HL-60 (cell line): ENCODE measurements around the gene ETF1.

Experiments used
- DNase-seq, 2 experiments: peaks; one replicate each; pipeline ENCODE4 v3.0.0-alpha.2; 2010 to 2020; ENCODE audit warnings: low read depth in 1 of 2, low spot score in 1 of 2
- H3K27ac ChIP-seq: fragments of 250-450 bp; sonication (Bioruptor Pico); replicated peaks from 2 replicates; pipeline ENCODE4 v1.5.1; 2020; ENCODE audit warnings: mild to moderate bottlenecking, moderate library complexity
- H3K27me3 ChIP-seq: fragments of 250-450 bp; sonication (Bioruptor Pico); 2 replicates; pipeline ENCODE4 v1.5.1; 2021; ENCODE audit warnings: mild to moderate bottlenecking, moderate library complexity; ENCODE audit not compliant: insufficient read depth, poor library complexity, severe bottlenecking
- H3K4me3 ChIP-seq: replicated peaks from 2 replicates; pipeline ENCODE4 v1.5.1; 2011; ENCODE audit warnings: mild to moderate bottlenecking, control low read depth, low read length; ENCODE audit not compliant: insufficient read depth
- CTCF ChIP-seq: IDR thresholded peaks from one replicate; pipeline ENCODE4 v1.5.1; 2011; ENCODE audit warnings: low read length, control low read depth, inconsistent platforms; ENCODE audit not compliant: insufficient read depth
- GABPA ChIP-seq: IDR thresholded peaks from 2 replicates; pipeline ENCODE4 v1.6.1; 2012; ENCODE audit warnings: low read depth
- POLR2AphosphoS5 ChIP-seq: IDR thresholded peaks from 2 replicates; pipeline ENCODE4 v1.6.1; 2012; ENCODE audit warnings: low read depth
- REST ChIP-seq: IDR thresholded peaks from 2 replicates; pipeline ENCODE4 v1.6.1; 2012; ENCODE audit warnings: low read depth; ENCODE audit not compliant: insufficient replicate concordance
- SPI1 ChIP-seq: IDR thresholded peaks from 2 replicates; pipeline ENCODE4 v1.6.1; 2012; ENCODE audit warnings: low read depth, mild to moderate bottlenecking, borderline replicate concordance

The ETF1 gene

GRCh38 chr5:138502521-138502920 lies 40.5 kb downstream of the ETF1 start:
- no peaks in the 10 kb centered on the region for H3K27me3 ChIP-seq
- no peak overlapping the region for H3K4me3 ChIP-seq
- DNase-seq: no peak
- no peak overlapping the region for H3K27ac ChIP-seq
- TF ChIP-seq REST (no peak), POLR2AphosphoS5 (no peak), GABPA (no peak), CTCF (no peak), SPI1 (no peak)

GRCh38 chr5:138502121-138502520 lies 40.9 kb downstream of the ETF1 start:
- no peak overlapping the region for H3K27ac ChIP-seq
- H3K4me3 ChIP-seq: no peak overlapping the region
- H3K27me3 ChIP-seq: no peaks in the 10 kb centered on the region
- no peak for TF ChIP-seq REST
- TF ChIP-seq GABPA: no peak
- TF ChIP-seq POLR2AphosphoS5: no peak
- TF ChIP-seq SPI1: no peak
- TF ChIP-seq CTCF: no peak
- DNase-seq: no peak

GRCh38 chr5:138498376-138498775 lies 44.7 kb downstream of the ETF1 start:
- Histone ChIP-seq H3K4me3 (no peak overlapping the region), H3K27ac (no peak overlapping the region), H3K27me3 (no peaks in the 10 kb centered on the region)
- TF ChIP-seq POLR2AphosphoS5 (no peak), CTCF (no peak), SPI1 (no peak), GABPA (no peak), REST (no peak)
- DNase-seq: no peak
